Measurements from ENCODE around the gene BZW1. TPM values are rescaled to one million over a fixed set of nuclear protein-coding genes. Genes with fewer than 3 reads are reported as not detected.
A peak's percentile ranks its signal among the peaks of the same experiment; 100 is the strongest.
"Not testable (repeated sequence)": the region's sequence is repeated elsewhere in the genome, so short reads cannot be mapped to it uniquely, and the experiment has no call there.

BZW1 gene
- total RNA-seq, 2 donors from 2014 or later = 211 to 220 TPM

GRCh38 chr2:200787351-200788120 is 24.2 kb upstream of the BZW1 start:
- intact Hi-C loops (cut with DNase I) = no loop called here
- no peak for DNase-seq (ENCODE audit: low spot score)

- intact Hi-C loops (cut with DNase I) = no loop called here
- no peak for DNase-seq (ENCODE audit: low spot score)
Observed at GRCh38 chr2:200788121-200788718, 23.5 kb upstream of the BZW1 start.

- intact Hi-C loops (cut with DNase I) = no loop called here
Observed at GRCh38 chr2:200790185-200790584, 21.5 kb upstream of the BZW1 start.

GRCh38 chr2:200791905-200792304 is 19.8 kb upstream of the BZW1 start:
- DNase-seq (ENCODE audit: low spot score) = no peak
- intact Hi-C loops (cut with DNase I) = no loop called here

More at GRCh38 chr2:200790185-200790584, 21.5 kb upstream of the BZW1 start:
- DNase-seq (ENCODE audit: low spot score) = no peak

GRCh38 chr2:200794143-200794542 is 17.6 kb upstream of the BZW1 start:
- intact Hi-C loops (cut with DNase I) = no loop called here
- no peak for DNase-seq (ENCODE audit: low spot score)

- no peak for DNase-seq (ENCODE audit: low spot score)
- intact Hi-C loops (cut with DNase I) = no loop called here
Observed at GRCh38 chr2:200795028-200795440, 16.7 kb upstream of the BZW1 start.

GRCh38 chr2:200796561-200796960 is 15.1 kb upstream of the BZW1 start:
- DNase-seq (ENCODE audit: low spot score) = no peak
- intact Hi-C loops (cut with DNase I) = no loop called here

- intact Hi-C loops (cut with DNase I) = no loop called here
- no peak for DNase-seq (ENCODE audit: low spot score)
Observed at GRCh38 chr2:200797242-200797770, 14.4 kb upstream of the BZW1 start.

- DNase-seq (ENCODE audit: low spot score) = no peak
- intact Hi-C loops (cut with DNase I) = loop anchor here in 1 of 2 donors (1.0 kb wide), 1 partner anchor 44 kb away; no protein-coding TSS in a partner anchor
Observed at GRCh38 chr2:200798514-200798913, 13.2 kb upstream of the BZW1 start.

GRCh38 chr2:200800458-200800857 is 11.3 kb upstream of the BZW1 start:
- DNase-seq (ENCODE audit: low spot score) = no peak
- intact Hi-C loops (cut with DNase I) = no loop called here

GRCh38 chr2:200801431-200801830 is 10.3 kb upstream of the BZW1 start:
- intact Hi-C loops (cut with DNase I) = not testable (repeated sequence)

GRCh38 chr2:200809506-200810251 is 2.0 kb upstream of the BZW1 start:
- intact Hi-C loops (cut with DNase I) = loop anchor here in 1 of 2 donors (5.0 to 10.0 kb wide), 3 partner anchors 53 to 97 kb away; partner anchors contain the start of gene CLK1
- no peak for DNase-seq (ENCODE audit: low spot score)

More at GRCh38 chr2:200801431-200801830, 10.3 kb upstream of the BZW1 start:
- DNase-seq (ENCODE audit: low spot score) = not testable (repeated sequence)

GRCh38 chr2:200810252-200810997 is 1.3 kb upstream of the BZW1 start:
- DNase-seq (ENCODE audit: low spot score) = no peak
- intact Hi-C loops (cut with DNase I) = loop anchor here in 1 of 2 donors (5.0 to 10.0 kb wide), 3 partner anchors 52 to 98 kb away; partner anchors contain the start of gene CLK1

- intact Hi-C loops (cut with DNase I) = loop anchor here in 1 of 2 donors (5.0 to 10.0 kb wide), 3 partner anchors 51 to 99 kb away; partner anchors contain the start of gene CLK1
- DNase-seq (ENCODE audit: low spot score) = no peak
Observed at GRCh38 chr2:200810998-200811332, 745 bp upstream of the BZW1 start.

- peak; percentile 94 for DNase-seq (ENCODE audit: low spot score)
- intact Hi-C loops (cut with DNase I) = loop anchor here in 1 of 2 donors (5.0 to 10.0 kb wide), 3 partner anchors 50 to 100 kb away; partner anchors contain the start of gene CLK1
Observed at GRCh38 chr2:200812122-200813022, 662 bp downstream of the BZW1 start.

GRCh38 chr2:200814276-200814815 is 2.6 kb downstream of the BZW1 start:
- no peak for DNase-seq (ENCODE audit: low spot score)
- intact Hi-C loops (cut with DNase I) = loop anchor here in 1 of 2 donors (5.0 to 10.0 kb wide), 3 partner anchors 48 to 102 kb away; partner anchors contain the start of gene CLK1

- intact Hi-C loops (cut with DNase I) = loop anchor here in 1 of 2 donors (5.0 to 10.0 kb wide), 3 partner anchors 47 to 103 kb away; partner anchors contain the start of gene CLK1
- no peak for DNase-seq (ENCODE audit: low spot score)
Observed at GRCh38 chr2:200814917-200815316, 3.2 kb downstream of the BZW1 start.

All from posterior vena cava (tissue), 2 donors.